PC-3 (cell line): Measurements from ENCODE around the gene SLC39A11.

Experiments
- CTCF ChIP-seq: fragments of 300-600 bp; sonication (generic); conservative IDR thresholded peaks from 2 replicates; pipeline ENCODE4 v1.5.1; 2017; ENCODE audit warnings: antibody characterized with exemption, low read depth, mild to moderate bottlenecking, low read length
- EZH2 ChIP-seq: fragments of 300-600 bp; sonication (generic); IDR thresholded peaks from one replicate; pipeline ENCODE4 v1.6.1; 2017; ENCODE audit warnings: antibody characterized with exemption, mild to moderate bottlenecking, low read length; ENCODE audit not compliant: unreplicated experiment

GRCh38 chr17:72802726-72803125 lies 289.8 kb downstream of the SLC39A11 start:
- TF ChIP-seq CTCF = no peak
- no peak for TF ChIP-seq EZH2
